Rectal smooth muscle tissue (tissue), 1 donor: ENCODE measurements around the gene TXNIP.

Experiments
- H3K27ac ChIP-seq: one replicate; pipeline ENCODE4 v1.7.0; 2013; ENCODE audit warnings: low read depth, low read length, inconsistent platforms
- H3K27me3 ChIP-seq: one replicate; pipeline ENCODE4 v1.7.0; 2013; ENCODE audit warnings: low read length; ENCODE audit not compliant: control insufficient read depth, insufficient read depth
- H3K36me3 ChIP-seq: one replicate; pipeline ENCODE4 v1.7.0; 2013; ENCODE audit warnings: low read length; ENCODE audit not compliant: control insufficient read depth, insufficient read depth
- H3K4me1 ChIP-seq: one replicate; pipeline ENCODE4 v1.7.0; 2013; ENCODE audit warnings: low read length; ENCODE audit not compliant: control insufficient read depth, insufficient read depth
- H3K4me3 ChIP-seq: one replicate; pipeline ENCODE4 v1.7.0; 2013; ENCODE audit warnings: low read length
- H3K9ac ChIP-seq: one replicate; pipeline ENCODE4 v1.7.0; 2013; ENCODE audit warnings: low read length

TXNIP gene

DNA sequence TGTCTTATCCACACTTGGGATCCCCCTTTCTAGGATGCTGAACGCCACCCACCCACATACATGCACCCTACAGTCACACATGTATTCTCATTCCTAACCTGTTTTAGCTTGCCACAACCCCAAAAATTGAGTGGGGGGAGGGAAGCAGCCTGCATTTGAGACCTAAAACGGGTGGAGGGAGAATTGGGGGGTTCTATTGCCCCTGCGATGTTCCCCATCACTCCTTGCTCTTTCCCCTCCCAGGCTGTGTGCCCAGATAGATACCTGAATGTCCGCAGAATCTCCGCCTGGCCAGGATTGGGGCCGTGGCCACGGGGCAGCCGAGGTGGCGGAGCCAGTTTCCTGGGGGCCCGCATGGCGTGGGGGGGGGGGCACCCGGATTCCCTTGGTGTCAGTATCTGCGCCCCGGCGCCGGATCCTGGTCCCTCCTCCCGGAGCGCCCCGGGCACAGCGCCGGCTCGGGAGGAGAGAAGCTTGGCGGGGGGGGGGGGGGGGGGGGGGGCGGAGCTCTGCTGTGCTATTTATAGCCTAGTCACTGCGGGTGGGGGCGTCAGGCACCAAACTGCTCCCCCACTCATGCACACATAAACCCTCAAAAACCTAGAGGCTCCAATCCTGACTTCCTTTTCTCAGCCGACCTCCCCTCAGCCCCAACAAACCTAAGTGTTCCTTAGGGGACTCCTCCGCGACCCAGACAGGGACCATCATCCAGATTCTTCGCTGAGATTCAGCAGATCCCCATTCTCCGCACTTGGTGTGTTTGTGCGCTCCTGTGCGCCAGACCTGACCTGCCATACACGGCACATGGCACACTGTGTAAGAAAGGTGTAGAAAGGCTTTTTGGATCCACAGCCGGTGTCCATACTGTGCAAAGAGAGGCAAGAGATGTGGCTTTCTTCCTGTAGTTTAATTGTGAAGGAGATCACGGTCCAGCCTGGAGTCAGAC is 33.9 kb downstream of the TXNIP start:
- Histone ChIP-seq H3K36me3 (peaks cover under 1% of the 10 kb centered on the region), H3K4me3 (peak overlapping the region; percentile 82), H3K27me3 (peaks cover 2% of the 10 kb centered on the region), H3K9ac (peak overlapping the region; percentile 32), H3K27ac (peak overlapping the region; percentile 75), H3K4me1 (peaks cover 20% of the 10 kb centered on the region)

DNA sequence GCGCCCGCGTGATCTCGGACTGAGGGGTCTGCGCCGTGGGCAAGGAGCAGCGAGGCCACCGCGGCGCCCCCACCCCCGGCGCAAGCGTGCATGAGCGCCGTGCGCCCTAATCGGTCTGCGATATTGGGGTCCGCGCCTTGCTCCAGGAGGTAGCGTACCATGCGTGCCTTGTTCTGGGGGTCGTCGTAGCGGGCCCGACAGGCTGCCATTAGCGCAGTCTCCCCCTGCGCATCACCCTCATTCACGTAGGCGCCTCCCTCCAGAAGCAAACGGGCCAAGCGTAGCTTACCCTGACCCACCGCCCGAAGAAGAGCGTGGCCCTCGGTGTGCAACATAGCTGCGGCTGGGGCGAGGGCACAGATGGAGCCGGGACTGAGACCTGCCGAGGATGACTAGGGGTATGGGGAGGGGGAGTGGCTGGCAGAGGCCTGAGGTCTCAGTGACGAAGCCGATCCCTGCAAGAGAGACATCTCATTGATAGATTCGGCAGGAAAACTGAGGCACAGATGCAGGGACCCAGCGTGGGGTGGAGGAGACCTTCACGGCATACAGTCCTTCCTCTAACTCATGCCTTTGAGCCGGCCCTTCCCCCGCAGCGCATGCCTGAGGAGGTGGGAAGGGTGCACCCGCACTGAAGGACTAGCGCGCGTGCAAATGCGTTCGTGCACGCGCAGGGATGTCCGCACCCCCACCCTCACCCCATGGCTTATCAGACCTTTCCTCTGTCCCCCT is 34.8 kb downstream of the TXNIP start:
- H3K36me3 ChIP-seq, result no peaks in the 10 kb centered on the region
- peak overlapping the region; percentile 32 for H3K9ac ChIP-seq
- H3K27ac ChIP-seq, result peak overlapping the region; percentile 90
- peak overlapping the region; percentile 82 for H3K4me3 ChIP-seq
- peaks cover 2% of the 10 kb centered on the region for H3K27me3 ChIP-seq
- H3K4me1 ChIP-seq, result peaks cover 20% of the 10 kb centered on the region

GRCh38 chr1:145961109-145961424 is 35.3 kb downstream of the TXNIP start:
- peak overlapping the region; percentile 82 for H3K4me3 ChIP-seq
- peaks cover 21% of the 10 kb centered on the region for H3K4me1 ChIP-seq
- peaks cover 2% of the 10 kb centered on the region for H3K27me3 ChIP-seq

GRCh38 chr1:145960468-145961108 is 35.8 kb downstream of the TXNIP start:
- H3K27me3 ChIP-seq, result peaks cover 2% of the 10 kb centered on the region
- peak overlapping the region; percentile 82 for H3K4me3 ChIP-seq
- peak overlapping the region; percentile 90 for H3K27ac ChIP-seq
- H3K9ac ChIP-seq, result peak overlapping the region; percentile 66
- no peaks in the 10 kb centered on the region for H3K36me3 ChIP-seq
- H3K4me1 ChIP-seq, result peaks cover 26% of the 10 kb centered on the region

More at GRCh38 chr1:145961109-145961424, 35.3 kb downstream of the TXNIP start:
- H3K36me3 ChIP-seq, result no peaks in the 10 kb centered on the region
- H3K27ac ChIP-seq, result peak overlapping the region; percentile 90
- H3K9ac ChIP-seq, result peak overlapping the region; percentile 66

DNA sequence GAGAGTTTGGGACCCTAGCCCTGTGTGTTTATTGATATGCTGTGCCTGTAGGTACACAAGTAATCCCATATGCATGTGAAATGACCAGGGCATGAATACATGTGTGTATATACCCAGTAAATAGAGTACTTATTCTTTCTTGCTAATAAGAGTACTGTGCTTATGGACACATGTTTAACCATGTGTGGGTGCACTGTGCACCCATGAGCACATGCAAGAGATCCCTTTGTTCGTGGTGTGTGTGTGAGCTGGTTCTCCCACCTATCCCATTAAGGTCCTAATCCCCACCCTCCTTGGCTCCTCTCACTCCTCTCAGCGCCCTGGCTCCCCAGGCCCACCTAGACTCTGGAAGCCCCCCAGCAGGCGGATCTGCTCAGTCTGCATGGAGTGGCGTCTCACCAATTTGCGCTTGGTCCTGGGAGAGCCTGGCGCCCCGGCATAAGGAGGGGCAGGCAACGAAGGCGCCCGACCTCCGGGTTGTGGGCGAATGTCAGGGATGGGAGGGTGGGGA is 36.4 kb downstream of the TXNIP start:
- Histone ChIP-seq H3K27me3 (peaks cover 2% of the 10 kb centered on the region), H3K27ac (peak overlapping the region; percentile 90), H3K4me3 (peak overlapping the region; percentile 82), H3K4me1 (peaks cover 31% of the 10 kb centered on the region), H3K36me3 (no peaks in the 10 kb centered on the region), H3K9ac (no peak overlapping the region)

- Histone ChIP-seq H3K4me1 (peaks cover 38% of the 10 kb centered on the region), H3K9ac (no peak overlapping the region), H3K36me3 (no peaks in the 10 kb centered on the region), H3K27ac (no peak overlapping the region), H3K27me3 (peaks cover 2% of the 10 kb centered on the region), H3K4me3 (no peak overlapping the region)
These were observed 37.0 kb downstream of the TXNIP start for GRCh38 chr1:145959333-145959732.

DNA sequence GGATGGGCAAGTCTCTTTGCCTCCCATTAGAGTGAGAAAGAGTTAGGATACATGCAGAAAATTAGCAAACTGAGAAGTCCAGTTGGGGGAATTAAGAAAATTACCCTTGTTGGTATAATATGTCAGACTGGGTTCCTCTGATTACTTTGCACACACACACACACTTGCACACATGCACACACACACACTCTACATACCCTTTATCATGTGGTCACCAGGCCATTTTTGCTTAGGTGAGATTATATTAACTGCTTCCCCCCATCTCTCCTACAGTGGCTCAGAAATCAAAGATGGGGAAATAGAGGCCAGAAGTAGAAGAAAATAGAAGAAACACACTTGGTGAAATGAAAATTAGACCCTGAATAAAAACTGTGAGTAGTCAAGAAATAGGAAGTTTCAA is 37.6 kb downstream of the TXNIP start:
- Histone ChIP-seq H3K9ac (no peak overlapping the region), H3K27ac (no peak overlapping the region), H3K4me3 (no peak overlapping the region), H3K36me3 (no peaks in the 10 kb centered on the region), H3K4me1 (peaks cover 37% of the 10 kb centered on the region), H3K27me3 (peaks cover 2% of the 10 kb centered on the region)

DNA sequence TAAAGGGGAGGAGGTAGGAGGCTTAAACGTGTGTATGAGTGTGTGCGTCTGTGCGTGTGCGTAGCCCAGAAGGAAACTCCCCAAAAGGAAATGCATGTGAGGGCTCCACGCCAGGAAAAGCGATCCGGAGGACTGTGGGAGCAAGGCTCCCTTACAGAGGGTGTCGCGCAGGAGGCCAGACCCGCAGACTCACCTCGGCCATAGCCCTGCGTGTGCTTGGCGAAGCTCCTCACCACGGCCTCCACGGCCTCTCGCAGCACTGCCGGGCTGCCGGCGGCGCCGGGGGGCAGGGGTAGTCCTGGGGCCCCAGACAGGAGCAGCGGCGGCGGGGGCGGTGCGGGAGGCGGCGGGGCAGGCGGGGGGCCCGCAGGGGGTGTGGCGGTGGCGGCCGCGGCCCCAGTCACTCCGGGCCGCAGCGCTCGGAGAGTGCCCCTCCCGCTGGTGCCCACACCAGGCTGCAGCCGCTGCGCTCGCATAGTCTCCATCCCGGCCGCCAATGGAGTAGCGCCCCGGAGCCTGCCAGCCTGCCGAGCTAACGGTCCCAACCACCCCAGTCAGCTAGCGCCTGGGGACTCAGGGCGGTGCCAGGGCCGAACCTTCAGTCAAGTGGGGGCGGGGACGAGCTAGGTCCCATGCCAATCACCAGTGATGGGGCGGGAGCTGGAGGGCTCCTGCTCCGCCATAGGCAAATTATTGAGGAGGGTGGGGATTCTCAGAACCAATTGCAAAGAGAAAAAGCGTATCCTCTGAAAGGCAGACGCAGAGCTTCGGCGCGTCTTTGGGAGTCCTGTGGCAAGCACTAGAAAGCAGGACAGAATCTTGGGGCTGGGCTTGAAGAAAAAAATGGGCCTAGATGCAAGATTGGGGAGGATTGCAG is 38.7 kb downstream of the TXNIP start, which contains the start of gene LIX1L:
Gene LIX1L (minus strand): TSS at position 575 of the 877 bp plus-strand sequence. CDS start 90 bp downstream, at position 485.
- H3K4me1 ChIP-seq, result peaks cover 26% of the 10 kb centered on the region
- no peaks in the 10 kb centered on the region for H3K36me3 ChIP-seq
- peak within 1 kb of the TSS; percentile 98 for H3K27ac ChIP-seq
- peaks cover 2% of the 10 kb centered on the region for H3K27me3 ChIP-seq
- peak within 1 kb of the TSS; percentile 57 for H3K9ac ChIP-seq
- H3K4me3 ChIP-seq, result peak within 1 kb of the TSS; percentile 81

- H3K36me3 ChIP-seq, result no peaks in the 10 kb centered on the region
- peak overlapping the region; percentile 98 for H3K27ac ChIP-seq
- H3K4me1 ChIP-seq, result peaks cover 26% of the 10 kb centered on the region
- H3K4me3 ChIP-seq, result peak overlapping the region; percentile 81
- peak overlapping the region; percentile 57 for H3K9ac ChIP-seq
- H3K27me3 ChIP-seq, result no peaks in the 10 kb centered on the region
These were observed 39.5 kb downstream of the TXNIP start for GRCh38 chr1:145956781-145957442.

DNA sequence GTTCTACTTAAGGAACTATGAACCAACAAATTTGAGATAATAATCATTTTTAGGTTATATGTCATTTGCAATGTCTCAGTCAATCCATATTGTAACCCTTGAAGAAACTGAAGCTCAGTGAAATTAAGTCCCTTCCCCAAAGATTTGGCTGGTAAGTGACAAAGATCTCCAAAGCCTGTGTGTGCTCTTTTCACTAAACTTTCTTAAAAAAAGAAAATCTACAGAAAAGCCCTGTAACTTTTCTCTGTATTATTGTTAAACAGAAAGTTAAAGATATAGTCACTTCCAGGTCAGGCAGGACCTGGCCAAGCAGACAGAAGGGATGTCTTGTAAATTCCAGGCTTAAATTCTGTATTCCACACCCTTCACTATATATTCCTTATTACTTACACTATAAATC is 40.0 kb downstream of the TXNIP start:
- Histone ChIP-seq H3K4me3 (peak overlapping the region; percentile 81), H3K27ac (peak overlapping the region; percentile 98), H3K27me3 (no peaks in the 10 kb centered on the region), H3K4me1 (peaks cover 26% of the 10 kb centered on the region), H3K36me3 (no peaks in the 10 kb centered on the region), H3K9ac (no peak overlapping the region)

DNA sequence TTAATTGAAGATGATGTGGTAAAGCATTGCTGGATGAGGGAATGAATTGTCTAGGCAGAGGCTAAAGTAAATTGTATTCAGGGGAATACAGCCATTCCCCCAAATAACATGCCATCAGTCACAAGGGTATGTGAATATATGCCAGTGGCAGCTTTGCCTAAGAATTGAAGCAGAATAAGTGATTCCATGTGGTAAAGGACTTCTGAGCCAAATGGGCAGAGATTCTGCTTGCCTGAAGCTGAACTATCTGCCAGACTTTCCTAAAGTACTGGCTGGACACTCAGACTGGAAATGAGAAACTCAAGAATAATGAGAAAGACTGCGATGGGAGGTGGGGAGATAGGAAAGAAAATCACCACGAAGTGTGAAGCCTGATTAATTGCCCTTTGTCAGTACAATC is 40.9 kb downstream of the TXNIP start:
- Histone ChIP-seq H3K4me3 (peak overlapping the region; percentile 3), H3K36me3 (no peaks in the 10 kb centered on the region), H3K4me1 (peaks cover 26% of the 10 kb centered on the region), H3K27ac (no peak overlapping the region), H3K9ac (no peak overlapping the region), H3K27me3 (no peaks in the 10 kb centered on the region)
